Myocyte (in vitro differentiated cells): Measurements from ENCODE around the gene ST6GAL2. TPM values are rescaled to one million over a fixed set of nuclear protein-coding genes. Genes with fewer than 3 reads are reported as not detected.

Experiments used
- DNase-seq: peaks from one replicate; pipeline ENCODE4 v3.0.0-alpha.2; 2012; ENCODE audit warnings: low read depth
- total RNA-seq: library from RNA; depleted of rRNA; stranded (reverse); fragments of >200 nt; gene quantifications from 2 replicates; pipeline ENCODE4 v1.2.3, GENCODE V29; 2014

The ST6GAL2 gene
- total RNA-seq, 1 donor from 2014 or later = not detected

DNA sequence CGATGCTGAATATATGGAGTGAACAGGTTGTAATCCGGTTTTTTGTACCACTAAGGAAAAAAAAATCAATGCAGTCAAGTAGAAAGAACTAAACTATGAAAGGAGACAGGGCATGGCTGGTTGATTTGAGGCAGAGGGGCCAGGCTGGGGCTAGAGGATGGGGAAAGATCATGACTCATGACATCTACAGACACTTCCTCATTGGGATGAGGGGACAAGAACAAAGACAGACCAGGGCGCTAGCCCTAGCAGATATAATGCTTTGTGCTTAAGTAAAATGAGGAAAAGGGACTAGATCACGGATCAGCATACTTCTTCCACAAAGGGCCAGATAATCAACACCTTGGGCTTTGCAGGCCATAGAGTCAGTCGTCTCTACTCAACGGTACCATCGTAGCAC, 55.8 kb downstream of the ST6GAL2 start:
- no peak for DNase-seq

- DNase-seq = no peak
Measured at GRCh38 chr2:106828119-106828518, 57.8 kb downstream of the ST6GAL2 start.

DNA sequence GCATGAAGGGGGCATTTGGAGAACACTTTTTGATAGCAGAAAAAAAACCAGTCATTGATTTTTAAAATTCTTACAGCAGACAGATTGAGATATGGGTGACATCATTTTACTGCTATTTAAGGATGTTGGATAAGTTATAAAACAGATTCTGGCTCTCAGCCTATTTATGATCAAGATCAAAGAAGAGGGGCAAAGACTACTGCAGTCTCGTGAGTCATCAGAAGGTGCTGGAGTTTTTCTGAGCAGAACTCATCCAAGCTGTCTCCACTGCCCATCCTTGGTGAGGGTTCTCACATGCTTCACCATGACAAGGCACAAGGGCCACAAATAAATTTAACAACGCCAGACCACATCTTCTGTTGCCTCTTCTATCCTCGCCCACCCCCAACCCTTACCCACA, 58.8 kb downstream of the ST6GAL2 start:
- no peak for DNase-seq

DNA sequence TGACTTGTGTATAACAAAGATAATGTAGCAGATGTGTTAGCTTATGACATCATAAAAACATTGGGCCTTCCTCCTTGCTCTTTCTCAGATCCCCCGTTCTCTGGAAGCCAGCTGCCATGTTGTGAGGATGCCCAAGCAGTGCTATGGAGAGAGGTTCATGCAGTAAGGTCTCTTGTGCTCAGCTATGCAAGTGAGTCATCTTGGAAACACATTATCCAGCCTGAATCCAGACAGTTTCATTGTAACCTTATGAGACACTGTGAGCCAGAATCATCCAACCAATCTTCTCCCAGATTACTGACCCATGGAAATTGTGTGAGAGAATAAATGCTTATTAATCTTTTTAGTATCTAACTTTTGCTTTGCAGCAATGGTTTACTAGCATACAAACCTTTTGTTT, 60.8 kb downstream of the ST6GAL2 start:
- no peak for DNase-seq

DNA sequence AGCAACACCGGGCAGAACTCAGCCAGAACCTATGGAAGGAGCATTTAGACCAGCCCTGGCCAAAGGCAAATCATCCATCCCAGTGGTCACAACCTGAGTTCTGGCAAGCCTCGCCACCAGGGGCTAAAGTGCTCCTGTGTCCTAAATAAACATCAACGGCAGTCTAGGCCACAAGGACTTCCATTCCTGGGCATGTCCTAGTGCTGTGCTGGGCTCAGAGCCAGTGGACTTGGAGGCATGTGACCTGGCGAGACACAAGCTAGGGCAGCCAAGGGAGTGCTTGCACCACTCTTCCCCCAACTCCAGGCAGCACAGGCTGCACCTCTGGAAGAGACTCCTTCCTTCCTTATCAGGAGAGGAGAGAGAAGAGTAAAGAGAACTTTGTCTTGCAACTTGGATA, 69.0 kb downstream of the ST6GAL2 start:
- no peak for DNase-seq

DNA sequence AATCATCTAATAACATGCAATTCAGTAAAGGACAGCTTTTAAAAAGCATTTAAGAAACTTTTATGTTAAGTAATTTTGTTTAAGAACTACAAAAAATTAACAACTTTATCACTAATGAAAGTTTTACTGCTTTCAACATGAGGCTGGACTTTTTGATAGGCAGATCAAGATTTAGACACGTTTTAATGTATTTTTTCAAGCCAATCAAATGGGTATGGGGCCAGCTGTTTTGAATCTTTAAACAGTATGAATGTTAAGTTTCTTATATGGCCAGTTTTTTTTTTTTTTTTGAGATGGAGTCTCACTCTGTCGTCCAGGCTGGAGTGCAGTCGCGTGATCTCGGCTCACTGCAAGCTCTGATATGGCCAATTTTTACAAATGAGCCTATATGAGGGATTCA, 73.1 kb downstream of the ST6GAL2 start:
- no peak for DNase-seq

GRCh38 chr2:106812383-106812782, 73.6 kb downstream of the ST6GAL2 start:
- DNase-seq = no peak

- no peak for DNase-seq
Measured at GRCh38 chr2:106805716-106806115, 80.3 kb downstream of the ST6GAL2 start.

DNA sequence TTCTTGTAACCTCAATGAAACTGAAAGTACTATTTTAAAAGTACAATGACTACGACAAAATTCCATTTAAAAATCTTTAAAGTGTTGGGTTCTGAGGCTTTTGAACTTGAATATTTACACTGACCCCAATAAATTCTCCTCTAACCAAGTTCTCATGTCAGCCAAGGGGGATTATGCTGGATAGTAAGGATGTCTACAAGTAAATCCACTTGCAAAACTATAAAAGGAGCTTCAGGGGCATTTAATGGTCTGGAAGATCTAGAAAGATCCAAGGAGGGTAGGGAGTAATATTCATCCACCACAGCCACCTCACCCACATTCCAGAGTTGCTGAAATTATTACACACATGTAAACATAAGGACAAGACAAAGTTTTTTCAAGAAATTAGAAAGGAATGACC, 81.8 kb downstream of the ST6GAL2 start:
- no peak for DNase-seq

- no peak for DNase-seq
Measured at GRCh38 chr2:106800976-106801655, 84.9 kb downstream of the ST6GAL2 start.

DNA sequence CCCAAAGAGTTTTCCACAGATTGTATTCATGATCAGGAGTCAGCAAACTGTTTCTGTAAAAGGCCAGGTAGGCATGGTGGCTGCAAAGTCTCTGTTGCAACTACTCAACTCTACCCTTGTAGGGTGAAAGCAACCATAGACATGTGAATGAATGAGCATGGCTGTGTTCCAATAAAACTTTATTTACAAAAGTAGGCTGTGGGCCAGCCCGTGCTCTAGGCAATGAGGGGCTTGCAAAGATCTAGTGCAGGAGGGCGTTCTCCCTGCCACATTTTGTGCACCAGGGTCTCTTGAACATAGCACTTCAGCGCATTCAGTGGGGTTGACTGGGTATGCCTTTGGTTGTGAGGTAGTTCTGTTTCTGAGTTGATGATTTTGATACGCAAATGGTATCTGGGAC, 85.8 kb downstream of the ST6GAL2 start:
- no peak for DNase-seq

GRCh38 chr2:106798826-106799552, 87.0 kb downstream of the ST6GAL2 start:
- DNase-seq = no peak

GRCh38 chr2:106797494-106797893, 88.5 kb downstream of the ST6GAL2 start:
- no peak for DNase-seq

DNA sequence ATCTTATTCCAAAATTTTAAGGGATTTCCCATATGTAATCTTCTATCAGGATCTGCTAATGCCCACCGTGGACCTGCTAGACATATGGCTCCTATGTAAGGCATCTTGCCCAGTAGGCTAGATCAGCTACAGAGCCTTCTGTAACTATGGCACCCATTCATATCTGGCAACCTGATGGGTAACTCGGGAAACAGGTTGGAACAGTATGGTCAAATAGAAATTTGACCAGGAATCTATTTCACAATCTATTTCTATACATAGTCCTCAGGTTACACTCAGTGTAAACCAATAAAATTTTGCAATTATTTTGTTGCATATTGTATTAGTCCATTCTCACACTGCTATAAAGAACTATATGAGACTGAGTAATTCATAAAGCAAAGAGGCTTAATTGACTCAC, 93.3 kb downstream of the ST6GAL2 start:
- DNase-seq = no peak

GRCh38 chr2:106789185-106789584, 96.8 kb downstream of the ST6GAL2 start:
- no peak for DNase-seq

DNA sequence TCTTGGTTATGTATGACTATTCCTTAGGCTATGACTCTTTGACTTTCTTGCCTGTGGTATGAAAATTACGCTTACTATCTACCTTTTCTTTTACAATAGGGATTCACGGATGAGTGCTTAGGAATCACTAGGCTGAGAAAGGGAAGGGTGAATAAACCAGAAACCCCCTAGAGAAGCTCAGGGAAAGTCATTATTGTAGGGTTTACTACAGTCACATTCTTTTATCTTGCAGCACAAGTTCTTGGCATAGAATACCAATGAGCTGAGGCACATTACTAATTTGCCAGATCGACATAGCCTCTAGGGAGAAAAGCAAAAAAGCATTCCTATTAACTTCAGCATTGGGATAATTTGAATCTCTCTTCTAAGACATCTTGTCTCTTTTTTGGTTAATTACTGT, 103.3 kb downstream of the ST6GAL2 start:
- no peak for DNase-seq

- DNase-seq = no peak
Measured at GRCh38 chr2:106781196-106781595, 104.8 kb downstream of the ST6GAL2 start.

DNA sequence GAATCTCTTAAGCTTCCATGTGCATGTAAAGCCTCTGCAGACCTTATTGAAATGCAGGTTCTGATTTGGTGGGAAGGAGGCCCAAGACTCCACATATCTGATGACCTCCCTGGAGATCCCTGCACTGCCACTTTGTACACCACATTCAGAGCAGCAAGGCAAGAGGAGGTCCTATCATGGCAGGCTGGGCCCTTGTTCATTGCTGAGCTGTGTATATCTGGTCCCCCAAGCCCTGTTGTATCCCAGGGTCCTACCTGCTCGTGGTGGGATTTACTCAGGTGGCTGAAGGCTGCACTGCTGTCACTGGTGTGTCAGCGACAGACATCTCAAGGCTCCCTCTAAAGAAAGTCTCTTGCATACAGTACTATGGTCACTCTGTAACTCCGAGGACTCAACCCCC, 114.2 kb downstream of the ST6GAL2 start:
- no peak for DNase-seq

DNA sequence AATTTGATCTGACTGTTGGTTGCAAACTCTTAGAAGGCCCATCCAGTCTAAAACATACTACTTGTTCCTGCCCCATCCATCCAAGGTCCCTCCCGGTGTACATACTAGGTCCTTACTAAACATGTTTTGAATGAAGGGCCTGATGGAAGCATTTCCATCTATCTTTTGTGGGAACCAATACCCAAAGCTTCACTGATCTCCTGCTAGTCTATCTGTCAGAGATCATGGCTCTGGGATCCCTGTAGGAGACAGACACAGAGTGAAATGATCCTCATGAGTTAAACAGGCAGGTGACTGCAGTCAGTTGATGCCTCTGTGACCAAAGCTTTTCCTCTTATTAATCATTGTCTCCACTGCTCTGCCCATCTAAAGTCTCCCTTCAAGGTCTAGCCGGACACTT, 115.0 kb downstream of the ST6GAL2 start:
- no peak for DNase-seq

DNA sequence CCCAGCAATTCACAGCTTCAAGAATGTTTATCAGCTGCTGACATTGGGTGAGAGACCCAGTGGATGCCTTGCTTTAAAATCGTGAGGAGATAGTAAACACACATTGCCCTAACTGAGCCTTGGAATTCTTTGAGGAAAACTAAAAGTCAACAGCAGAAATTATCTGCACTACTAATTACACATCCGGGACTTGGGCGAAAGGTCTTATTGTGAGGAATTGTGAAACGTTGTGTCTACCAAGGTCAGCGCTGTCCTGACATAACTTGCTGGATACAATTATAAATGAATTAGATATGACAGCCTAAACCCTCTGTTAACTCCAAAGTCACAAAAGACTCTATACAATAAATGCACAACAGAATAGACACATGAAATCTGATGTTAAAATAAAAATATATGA, 121.4 kb downstream of the ST6GAL2 start:
- DNase-seq = no peak

- no peak for DNase-seq
Measured at GRCh38 chr2:106759966-106760365, 126.0 kb downstream of the ST6GAL2 start.

- no peak for DNase-seq
Measured at GRCh38 chr2:106758901-106759497, 127.0 kb downstream of the ST6GAL2 start.
